NCI-H1436 treated with DMSO at 0.1 percent for 48 hours (cell line): ENCODE data around the gene ESCO1.

Experiments used
- DNase-seq: peaks from one replicate; lab custom pipeline; 2025; lab: John Stamatoyannopoulos, UW

ESCO1 gene

GRCh38 chr18:21486905-21487437, 113.5 kb downstream of the ESCO1 start:
- DNase-seq: no peak

- DNase-seq: no peak
These were observed 115.5 kb downstream of the ESCO1 start for GRCh38 chr18:21484851-21485636.

GRCh38 chr18:21483051-21483450, 117.5 kb downstream of the ESCO1 start:
- no peak for DNase-seq

GRCh38 chr18:21481739-21482138, 118.8 kb downstream of the ESCO1 start:
- DNase-seq: no peak

- DNase-seq: no peak
These were observed 120.8 kb downstream of the ESCO1 start for GRCh38 chr18:21479721-21480120.
